Bronchial epithelial cell (primary cell): ENCODE measurements around the gene CHD5. TPM values are rescaled to one million over a fixed set of nuclear protein-coding genes. Genes with fewer than 3 reads are reported as not detected.

Experiments
- DNase-seq: peaks from one replicate; pipeline ENCODE4 v3.0.0-alpha.2; 2010; ENCODE audit warnings: low read depth
- FAIRE-seq: peaks from 2 replicates; lab custom pipeline; 2011; peaks lifted over from hg19 to GRCh38; lab: Jason Lieb, UNC
- H3K27me3 ChIP-seq: 2 replicates; pipeline ENCODE4 v1.5.1; 2011; ENCODE audit warnings: low read length; ENCODE audit not compliant: control insufficient read depth, insufficient read depth
- H3K36me3 ChIP-seq: 2 replicates; pipeline ENCODE4 v1.5.1; 2011; ENCODE audit warnings: low read length; ENCODE audit not compliant: control insufficient read depth, insufficient read depth
- H3K4me3 ChIP-seq: 2 replicates; pipeline ENCODE4 v1.5.1; 2011; ENCODE audit warnings: mild to moderate bottlenecking, low read depth, low read length, control low read depth
- total RNA-seq: library from RNA; depleted of rRNA; stranded (reverse); fragments of >200 nt; gene quantifications from 2 replicates; pipeline ENCODE4 v1.2.1, GENCODE V29; 2014
- TF ChIP-seq, protein P1 (sequence below): IDR thresholded peaks from 2 replicates; pipeline ENCODE4 v1.5.1; 2011; ENCODE audit warnings: mild to moderate bottlenecking, moderate library complexity, low read length, control low read depth, inconsistent platforms; ENCODE audit not compliant: insufficient read depth, severe bottlenecking

The CHD5 gene
- total RNA-seq, 1 donor from 2014 or later, result 0.26 TPM

DNA sequence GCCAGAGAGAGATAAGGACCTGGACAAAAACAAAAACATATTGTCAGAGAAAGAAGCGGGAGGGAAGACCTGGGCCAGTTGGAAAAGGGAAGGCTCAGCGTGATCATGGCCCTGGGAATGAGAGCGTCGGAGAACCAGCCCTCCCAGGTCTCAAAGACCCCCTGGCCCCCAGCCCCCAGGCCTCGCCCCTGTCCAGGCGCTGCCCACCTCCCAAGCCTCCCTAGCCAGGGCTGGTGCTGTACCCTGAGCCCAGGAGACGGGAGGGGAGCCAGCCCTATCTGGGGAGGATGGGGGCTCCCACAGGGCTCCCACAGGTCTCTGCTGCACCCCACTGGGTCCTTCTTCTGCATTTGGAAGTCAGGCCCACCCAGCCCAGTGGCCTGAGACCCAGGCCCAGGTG is 15.1 kb downstream of the CHD5 start:
- no peak for DNase-seq
- peaks cover 17% of the 10 kb centered on the region for H3K27me3 ChIP-seq
- TF ChIP-seq, protein P1, sequence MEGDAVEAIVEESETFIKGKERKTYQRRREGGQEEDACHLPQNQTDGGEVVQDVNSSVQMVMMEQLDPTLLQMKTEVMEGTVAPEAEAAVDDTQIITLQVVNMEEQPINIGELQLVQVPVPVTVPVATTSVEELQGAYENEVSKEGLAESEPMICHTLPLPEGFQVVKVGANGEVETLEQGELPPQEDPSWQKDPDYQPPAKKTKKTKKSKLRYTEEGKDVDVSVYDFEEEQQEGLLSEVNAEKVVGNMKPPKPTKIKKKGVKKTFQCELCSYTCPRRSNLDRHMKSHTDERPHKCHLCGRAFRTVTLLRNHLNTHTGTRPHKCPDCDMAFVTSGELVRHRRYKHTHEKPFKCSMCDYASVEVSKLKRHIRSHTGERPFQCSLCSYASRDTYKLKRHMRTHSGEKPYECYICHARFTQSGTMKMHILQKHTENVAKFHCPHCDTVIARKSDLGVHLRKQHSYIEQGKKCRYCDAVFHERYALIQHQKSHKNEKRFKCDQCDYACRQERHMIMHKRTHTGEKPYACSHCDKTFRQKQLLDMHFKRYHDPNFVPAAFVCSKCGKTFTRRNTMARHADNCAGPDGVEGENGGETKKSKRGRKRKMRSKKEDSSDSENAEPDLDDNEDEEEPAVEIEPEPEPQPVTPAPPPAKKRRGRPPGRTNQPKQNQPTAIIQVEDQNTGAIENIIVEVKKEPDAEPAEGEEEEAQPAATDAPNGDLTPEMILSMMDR, result no peak
- no peaks in the 10 kb centered on the region for H3K36me3 ChIP-seq
- H3K4me3 ChIP-seq, result no peak overlapping the region
- FAIRE-seq, result no peak

DNA sequence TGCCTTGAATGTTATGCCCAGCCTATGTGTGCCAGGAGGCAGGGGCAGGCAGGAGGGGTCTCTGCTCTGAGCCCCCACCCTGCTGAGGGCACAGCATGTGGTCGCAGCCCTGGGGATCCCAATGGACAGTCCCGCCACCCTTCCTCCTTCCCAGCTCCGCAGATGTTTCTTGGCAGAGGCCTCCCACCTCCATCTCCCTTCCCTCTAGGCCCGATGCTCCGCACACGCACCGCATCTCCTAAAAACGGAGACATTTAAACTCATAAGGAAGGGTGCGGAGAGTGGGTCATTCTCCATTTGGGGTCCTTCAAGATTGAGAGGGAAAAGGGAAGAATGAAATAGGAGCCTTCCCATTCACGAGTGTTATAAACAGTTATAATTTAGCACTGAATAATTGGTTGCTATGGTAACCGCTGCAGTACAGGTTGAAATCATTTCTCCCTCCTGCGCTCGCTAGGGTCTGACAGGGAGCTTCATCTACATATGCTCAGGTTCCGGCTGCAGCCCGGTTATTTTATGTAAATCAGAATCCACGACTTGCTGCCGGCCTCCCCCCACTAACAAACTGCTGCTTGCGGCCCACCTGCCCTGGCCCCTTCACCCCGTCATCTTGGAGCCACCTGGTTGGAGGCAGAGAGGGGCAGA is 16.0 kb downstream of the CHD5 start:
- Histone ChIP-seq H3K4me3 (no peak overlapping the region), H3K36me3 (no peaks in the 10 kb centered on the region), H3K27me3 (peaks cover 13% of the 10 kb centered on the region)
- TF ChIP-seq, protein P1, result no peak
- DNase-seq (no peak), FAIRE-seq (no peak)

DNA sequence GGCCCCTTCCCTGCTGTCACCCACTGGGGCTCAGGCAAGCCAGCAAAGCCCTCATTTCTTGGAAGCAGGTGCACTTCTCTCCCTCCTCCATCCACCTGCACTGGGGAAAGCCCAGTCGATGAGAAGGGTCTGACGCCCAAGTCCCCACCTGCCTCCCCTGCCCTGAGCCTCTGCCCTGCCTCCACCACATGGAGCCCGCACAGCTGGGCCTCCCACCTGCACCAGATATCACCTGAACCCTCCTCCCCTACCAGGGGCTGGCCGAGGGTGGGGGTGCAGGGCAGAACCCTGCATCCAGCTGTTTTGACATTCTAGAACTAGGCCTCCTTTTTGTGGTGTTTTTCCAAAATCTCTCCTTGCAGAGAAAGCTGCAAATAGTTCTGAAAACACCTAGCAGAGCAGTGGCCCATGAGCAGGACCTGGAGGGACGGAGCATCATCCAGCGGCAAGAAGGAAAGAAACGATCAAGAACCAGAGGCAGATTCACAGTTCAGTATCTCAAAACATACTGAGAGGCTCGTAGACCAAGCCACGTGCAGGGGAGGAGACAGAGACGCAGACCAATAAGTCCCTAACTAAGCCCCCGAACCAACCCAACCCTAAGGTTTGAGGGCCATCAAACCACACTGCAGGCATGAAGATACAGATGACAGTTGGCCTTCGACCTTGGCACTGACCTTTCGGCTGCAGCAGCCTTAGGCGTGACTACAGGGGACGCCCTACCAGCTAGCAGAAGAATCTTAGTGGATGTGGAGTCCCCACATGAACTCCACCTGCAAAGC is 16.7 kb downstream of the CHD5 start:
- no peak overlapping the region for H3K4me3 ChIP-seq
- FAIRE-seq, result no peak
- DNase-seq, result no peak

DNA sequence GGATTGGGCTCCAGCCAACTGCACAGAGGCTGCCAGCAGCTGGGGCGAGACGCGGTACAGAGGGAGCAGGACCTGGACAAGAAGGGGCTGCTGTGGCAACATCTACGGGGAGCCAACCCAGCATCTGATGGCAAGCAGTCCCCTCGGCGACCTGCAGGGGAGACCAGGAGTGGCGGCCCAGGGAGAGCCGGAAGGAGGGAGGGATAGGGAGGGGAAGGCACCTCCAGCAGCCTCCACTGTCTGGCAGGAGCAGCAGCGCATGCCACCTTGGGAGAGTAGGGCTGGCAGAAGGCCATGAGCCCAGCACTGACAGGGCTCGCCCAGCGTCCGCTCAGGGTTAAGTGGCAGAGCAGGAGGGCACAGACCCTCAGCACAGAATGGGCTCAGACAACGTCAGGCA is 17.3 kb downstream of the CHD5 start:
- FAIRE-seq (no peak), DNase-seq (no peak)
- no peaks in the 10 kb centered on the region for H3K36me3 ChIP-seq
- TF ChIP-seq, protein P1, result no peak
- H3K27me3 ChIP-seq, result peaks cover 13% of the 10 kb centered on the region
- no peak overlapping the region for H3K4me3 ChIP-seq

More for the DNA sequence above, 16.7 kb downstream of the CHD5 start:
- peaks cover 13% of the 10 kb centered on the region for H3K27me3 ChIP-seq
- H3K36me3 ChIP-seq, result no peaks in the 10 kb centered on the region
- TF ChIP-seq, protein P1, result no peak

DNA sequence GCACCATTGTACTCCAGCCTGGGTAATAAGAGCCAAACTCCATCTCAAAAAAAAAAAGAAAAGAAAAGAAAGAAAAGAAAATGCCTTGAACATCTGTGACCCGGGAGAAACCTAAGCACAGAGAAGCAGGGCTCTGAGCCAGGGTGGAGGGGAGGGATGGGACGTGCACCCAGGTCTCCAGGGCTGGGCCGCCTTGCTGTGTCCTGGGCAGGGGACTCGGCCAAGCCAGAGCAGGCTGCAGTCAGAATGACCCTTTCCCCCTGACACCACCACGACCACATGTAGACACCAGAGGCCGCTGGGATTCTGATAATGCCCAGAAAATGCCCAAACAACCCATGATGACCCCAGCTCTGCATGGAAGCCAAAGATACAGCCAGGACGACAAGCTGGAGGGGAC is 17.8 kb downstream of the CHD5 start:
- Histone ChIP-seq H3K36me3 (no peaks in the 10 kb centered on the region), H3K4me3 (no peak overlapping the region), H3K27me3 (peaks cover 10% of the 10 kb centered on the region)
- TF ChIP-seq, protein P1, result no peak
- no peak for DNase-seq
- no peak for FAIRE-seq
